A549 treated with dexamethasone at 1 μM for 4 hours (cell line): ENCODE data around the gene TPM1. TPM values are rescaled to one million over a fixed set of nuclear protein-coding genes. Genes with fewer than 3 reads are reported as not detected.

Experiments used
- total RNA-seq: library from RNA; stranded (reverse); fragments of 200-300 nt; extraction: Qiagen RNA extraction; gene quantifications from 5 replicates; pipeline ENCODE4 v1.2.3, GENCODE V29; 2022

Gene TPM1
- total RNA-seq, result 399 to 506 TPM (median 471 TPM) in 5 replicates

GRCh38 chr15:63041974-63042876 lies at the start of gene TPM1:
Gene TPM1 (plus strand): TSS chr15:63042747. CDS start chr15:63042830, 83 bp downstream.

Other genes with a start within 250 kb of the TPM1 start
- gene LACTB, start 79.1 kb downstream of the TPM1 start, total RNA-seq, result 28.2 to 31.5 TPM (median 30.5 TPM) in 5 replicates
- 317 to 454 TPM (median 344 TPM) in 5 replicates for gene RPS27L, start 114.7 kb downstream of the TPM1 start, total RNA-seq
- gene RAB8B, start 146.9 kb downstream of the TPM1 start, total RNA-seq, result 11.3 to 18.4 TPM (median 17.1 TPM) in 5 replicates
- 20.0 to 24.8 TPM (median 21.4 TPM) in 5 replicates for gene APH1B, start 234.9 kb downstream of the TPM1 start, total RNA-seq